ENCODE results near the gene POLR3E. TPM values are rescaled to one million over a fixed set of nuclear protein-coding genes. Genes with fewer than 3 reads are reported as not detected.

Gene POLR3E
- total RNA-seq, 4 donors from 2014 or later, result 34.9 to 55.4 (median 48.3) TPM

DNA sequence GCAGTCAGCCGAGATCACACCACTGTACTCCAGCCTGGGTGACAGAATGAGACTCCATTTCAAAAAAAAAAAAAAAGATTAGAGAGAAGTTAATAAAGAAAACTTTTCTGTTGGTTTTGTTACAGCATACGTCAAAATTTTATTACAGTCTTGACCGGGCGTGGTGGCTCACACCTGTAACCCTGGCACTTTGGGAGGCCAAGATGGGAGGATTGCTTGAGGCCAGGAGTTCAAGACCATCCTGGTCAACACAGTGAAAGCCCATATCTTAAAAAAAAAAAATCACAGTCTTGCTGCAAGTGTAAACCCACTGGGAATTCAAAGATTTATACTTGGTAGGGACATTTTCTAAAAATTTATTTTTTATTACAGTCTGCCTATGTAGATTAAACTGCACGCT is 6.2 kb upstream of the POLR3E start:
- TF ChIP-seq, protein P1, sequence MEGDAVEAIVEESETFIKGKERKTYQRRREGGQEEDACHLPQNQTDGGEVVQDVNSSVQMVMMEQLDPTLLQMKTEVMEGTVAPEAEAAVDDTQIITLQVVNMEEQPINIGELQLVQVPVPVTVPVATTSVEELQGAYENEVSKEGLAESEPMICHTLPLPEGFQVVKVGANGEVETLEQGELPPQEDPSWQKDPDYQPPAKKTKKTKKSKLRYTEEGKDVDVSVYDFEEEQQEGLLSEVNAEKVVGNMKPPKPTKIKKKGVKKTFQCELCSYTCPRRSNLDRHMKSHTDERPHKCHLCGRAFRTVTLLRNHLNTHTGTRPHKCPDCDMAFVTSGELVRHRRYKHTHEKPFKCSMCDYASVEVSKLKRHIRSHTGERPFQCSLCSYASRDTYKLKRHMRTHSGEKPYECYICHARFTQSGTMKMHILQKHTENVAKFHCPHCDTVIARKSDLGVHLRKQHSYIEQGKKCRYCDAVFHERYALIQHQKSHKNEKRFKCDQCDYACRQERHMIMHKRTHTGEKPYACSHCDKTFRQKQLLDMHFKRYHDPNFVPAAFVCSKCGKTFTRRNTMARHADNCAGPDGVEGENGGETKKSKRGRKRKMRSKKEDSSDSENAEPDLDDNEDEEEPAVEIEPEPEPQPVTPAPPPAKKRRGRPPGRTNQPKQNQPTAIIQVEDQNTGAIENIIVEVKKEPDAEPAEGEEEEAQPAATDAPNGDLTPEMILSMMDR (IDR thresholded peaks at IDR 0.05), result no peak
- TF ChIP-seq EP300 (IDR thresholded peaks at IDR 0.05) (no peak), POLR2AphosphoS5 (IDR thresholded peaks at IDR 0.05) (no peak), POLR2A (IDR thresholded peaks at IDR 0.05) (no peak)
- H3K27me3 ChIP-seq, result no peaks in the 10 kb centered on the region
- H3K4me1 ChIP-seq, result peaks cover 0 to under 1% (median 0%) of the 10 kb centered on the region in 3 donors
- no peaks in the 10 kb centered on the region for H3K9me3 ChIP-seq
- peaks cover 0 to 9% of the 10 kb centered on the region in 2 donors for H3K36me3 ChIP-seq
- WGBS, 2 donors (ENCODE audit: low coverage in 1 of 2), result 83 to 96% methylated on average over 4 of the region's 5 CpGs
- no peak overlapping the region for H3K4me3 ChIP-seq
- no peak for ATAC-seq
- no peak overlapping the region for H3K27ac ChIP-seq

- no peak for ATAC-seq
- Histone ChIP-seq H3K9me3 (no peaks in the 10 kb centered on the region), H3K4me3 (no peak overlapping the region), H3K27ac (no peak overlapping the region), H3K27me3 (no peaks in the 10 kb centered on the region), H3K4me1 (peaks cover 0 to 8% (median 0%) of the 10 kb centered on the region in 3 donors), H3K36me3 (peaks cover 0 to under 1% of the 10 kb centered on the region in 2 donors)
- 50 to 55% methylated on average over 2 to 4 of the region's 4 CpGs for WGBS, 2 donors (ENCODE audit: low coverage in 1 of 2)
- TF ChIP-seq EP300 (IDR thresholded peaks at IDR 0.05) (no peak), POLR2A (IDR thresholded peaks at IDR 0.05) (no peak), POLR2AphosphoS5 (IDR thresholded peaks at IDR 0.05) (no peak)
- TF ChIP-seq, protein P1 (IDR thresholded peaks at IDR 0.05), result no peak
These were observed 5.3 kb upstream of the POLR3E start for GRCh38 chr16:22291860-22292318.

DNA sequence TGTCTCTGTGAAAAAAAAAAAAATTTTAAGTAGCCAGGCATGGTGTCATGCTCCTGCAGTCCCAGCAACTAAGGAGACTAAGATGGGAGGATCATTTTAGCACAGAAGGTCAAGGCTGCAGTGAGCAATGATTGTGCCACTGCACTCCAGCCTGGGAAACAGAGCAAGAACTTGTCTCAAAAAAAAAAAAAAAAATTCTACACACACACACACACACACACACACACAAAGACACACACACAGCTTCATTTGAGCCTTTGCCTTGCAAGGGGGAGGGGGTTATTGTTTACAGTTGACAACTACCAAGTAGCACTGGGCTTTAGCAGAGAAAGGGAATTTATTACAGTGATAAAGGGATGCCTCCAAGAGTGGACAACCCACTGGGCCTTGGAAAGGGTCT is 4.9 kb upstream of the POLR3E start:
- ATAC-seq, result no peak
- H3K27ac ChIP-seq, result no peak overlapping the region
- TF ChIP-seq POLR2A (IDR thresholded peaks at IDR 0.05), result no peak
- TF ChIP-seq POLR2AphosphoS5 (IDR thresholded peaks at IDR 0.05), result no peak
- TF ChIP-seq, protein P1 (IDR thresholded peaks at IDR 0.05), result no peak
- no peak for TF ChIP-seq EP300 (IDR thresholded peaks at IDR 0.05)
- H3K4me1 ChIP-seq, result peaks cover 0 to 8% (median 0%) of the 10 kb centered on the region in 3 donors
- H3K27me3 ChIP-seq, result no peaks in the 10 kb centered on the region
- no peaks in the 10 kb centered on the region for H3K9me3 ChIP-seq
- no peaks in the 10 kb centered on the region for H3K36me3 ChIP-seq
- H3K4me3 ChIP-seq, result no peak overlapping the region

GRCh38 chr16:22293137-22294106 is 3.8 kb upstream of the POLR3E start:
- ATAC-seq, result no peak
- H3K36me3 ChIP-seq, result no peaks in the 10 kb centered on the region
- H3K27me3 ChIP-seq, result no peaks in the 10 kb centered on the region
- H3K9me3 ChIP-seq, result no peaks in the 10 kb centered on the region
- 77 to 84% methylated on average over 6 to 11 of the region's 11 CpGs for WGBS, 2 donors (ENCODE audit: low coverage in 1 of 2)
- H3K27ac ChIP-seq, result no peak overlapping the region
- peaks cover 0 to 11% (median 0%) of the 10 kb centered on the region in 3 donors for H3K4me1 ChIP-seq
- TF ChIP-seq EP300 (IDR thresholded peaks at IDR 0.05) (no peak), POLR2A (IDR thresholded peaks at IDR 0.05) (no peak), POLR2AphosphoS5 (IDR thresholded peaks at IDR 0.05) (no peak)
- TF ChIP-seq, protein P1 (IDR thresholded peaks at IDR 0.05), result no peak
- H3K4me3 ChIP-seq, result no peak overlapping the region

All from gastroesophageal sphincter (tissue), 4 donors.